GM19023 (cell line): ENCODE measurements around the gene GPR176.
A peak's percentile ranks its signal among the peaks of the same experiment; 100 is the strongest.

Experiments used
- ATAC-seq: cut with Tn5 transposase; IDR thresholded peaks from one replicate; pipeline ENCODE4 v1.9.1; 2021; ENCODE audit warnings: mild to moderate bottlenecking, moderate library complexity; ENCODE audit not compliant: unreplicated experiment

GPR176 gene

GRCh38 chr15:39919748-39920509 lies at the start of gene GPR176:
GPR176 (minus strand) TSS chr15:39920266; CDS start chr15:39920026, 240 bp downstream.
- peak; percentile 17 for ATAC-seq

GRCh38 chr15:39969002-39969394 lies 48.9 kb upstream of the GPR176 start:
- ATAC-seq, result no peak

- no peak for ATAC-seq
Measured at GRCh38 chr15:39968273-39969001, 48.4 kb upstream of the GPR176 start.

- no peak for ATAC-seq
Measured at GRCh38 chr15:39966521-39966920, 46.5 kb upstream of the GPR176 start.

- ATAC-seq, result no peak
Measured at GRCh38 chr15:39963786-39964185, 43.7 kb upstream of the GPR176 start.

GRCh38 chr15:39961051-39961450 lies 41.0 kb upstream of the GPR176 start:
- ATAC-seq, result no peak

- ATAC-seq, result no peak
Measured at GRCh38 chr15:39960411-39960810, 40.3 kb upstream of the GPR176 start.

GRCh38 chr15:39959411-39959810 lies 39.3 kb upstream of the GPR176 start:
- ATAC-seq, result no peak

GRCh38 chr15:39957481-39957880 lies 37.4 kb upstream of the GPR176 start:
- ATAC-seq, result no peak

- no peak for ATAC-seq
Measured at GRCh38 chr15:39953521-39953920, 33.5 kb upstream of the GPR176 start.

GRCh38 chr15:39951561-39951960 lies 31.5 kb upstream of the GPR176 start:
- no peak for ATAC-seq

GRCh38 chr15:39948817-39949216 lies 28.8 kb upstream of the GPR176 start:
- no peak for ATAC-seq

GRCh38 chr15:39947401-39948197 lies 27.5 kb upstream of the GPR176 start:
- no peak for ATAC-seq

- ATAC-seq, result no peak
Measured at GRCh38 chr15:39946862-39947261, 26.8 kb upstream of the GPR176 start.

- ATAC-seq, result no peak
Measured at GRCh38 chr15:39944726-39945125, 24.7 kb upstream of the GPR176 start.

GRCh38 chr15:39942753-39943150 lies 22.7 kb upstream of the GPR176 start:
- ATAC-seq, result no peak

GRCh38 chr15:39942101-39942752 lies 22.2 kb upstream of the GPR176 start:
- ATAC-seq, result no peak

GRCh38 chr15:39939487-39940452 lies 19.7 kb upstream of the GPR176 start:
- ATAC-seq, result no peak

GRCh38 chr15:39937696-39938095 lies 17.6 kb upstream of the GPR176 start:
- no peak for ATAC-seq

- no peak for ATAC-seq
Measured at GRCh38 chr15:39936681-39937080, 16.6 kb upstream of the GPR176 start.
